Hepatocyte (in vitro differentiated cells): Measurements from ENCODE around the gene SKAP2. TPM values are rescaled to one million over a fixed set of nuclear protein-coding genes. Genes with fewer than 3 reads are reported as not detected.
A peak's percentile ranks its signal among the peaks of the same experiment; 100 is the strongest.

ENCODE experiments used
- DNase-seq: peaks from one replicate; pipeline ENCODE4 v3.0.0-alpha.2; 2016; ENCODE audit warnings: low spot score
- H2AFZ ChIP-seq: fragments of 200-600 bp; sonication (generic); 2 replicates; pipeline ENCODE4 v1.6.0; 2016; ENCODE audit warnings: antibody characterized with exemption, mild to moderate bottlenecking
- H3K27ac ChIP-seq: fragments of 200-600 bp; sonication (generic); 2 replicates; pipeline ENCODE4 v1.5.1; 2016; ENCODE audit warnings: mild to moderate bottlenecking
- H3K27me3 ChIP-seq: fragments of 200-600 bp; sonication (generic); 2 replicates; pipeline ENCODE4 v1.6.1; 2016
- H3K36me3 ChIP-seq: fragments of 200-600 bp; sonication (generic); replicated peaks from 2 replicates; pipeline ENCODE4 v1.5.1; 2016; ENCODE audit warnings: low read depth; ENCODE audit not compliant: insufficient read depth
- H3K4me1 ChIP-seq: fragments of 200-600 bp; sonication (generic); 2 replicates; pipeline ENCODE4 v1.5.1; 2016; ENCODE audit warnings: mild to moderate bottlenecking, moderate library complexity; ENCODE audit not compliant: insufficient read depth
- H3K4me2 ChIP-seq: fragments of 200-600 bp; sonication (generic); 2 replicates; pipeline ENCODE4 v1.6.0; 2016
- H3K4me3 ChIP-seq: fragments of 200-600 bp; sonication (generic); 2 replicates; pipeline ENCODE4 v1.5.1; 2016; ENCODE audit warnings: mild to moderate bottlenecking
- H3K79me2 ChIP-seq: fragments of 200-600 bp; sonication (generic); 2 replicates; pipeline ENCODE4 v1.6.0; 2017; ENCODE audit warnings: mild to moderate bottlenecking
- H3K9me2 ChIP-seq: fragments of 200-600 bp; sonication (generic); replicated peaks from 2 replicates; pipeline ENCODE4 v1.6.0; 2017; ENCODE audit warnings: mild to moderate bottlenecking; ENCODE audit not compliant: insufficient read depth
- H3K9me3 ChIP-seq: fragments of 200-600 bp; sonication (generic); 2 replicates; pipeline ENCODE4 v1.5.1; 2016; ENCODE audit warnings: low read depth, mild to moderate bottlenecking
- H4K20me1 ChIP-seq: fragments of 200-600 bp; sonication (generic); 2 replicates; pipeline ENCODE4 v1.6.0; 2016; ENCODE audit warnings: mild to moderate bottlenecking; ENCODE audit not compliant: insufficient read depth, poor library complexity, severe bottlenecking
- EZH2 ChIP-seq: fragments of 200-600 bp; sonication (generic); IDR thresholded peaks from 2 replicates; pipeline ENCODE4 v1.6.1; 2016; ENCODE audit warnings: antibody characterized with exemption, mild to moderate bottlenecking, borderline replicate concordance
- EZH2phosphoT487 ChIP-seq: fragments of 200-600 bp; sonication (generic); IDR thresholded peaks from one replicate; pipeline ENCODE4 v1.6.1; 2018; ENCODE audit warnings: antibody characterized with exemption, mild to moderate bottlenecking, low read depth, moderate library complexity; ENCODE audit not compliant: unreplicated experiment, severe bottlenecking
- WGBS: methylation state at CpG from one replicate; pipeline ENCODE4 v1.1.6; 2016; ENCODE audit warnings: low lambda C conversion rate; ENCODE audit errors: missing lambda C conversion rate; 5-methylcytosine and 5-hydroxymethylcytosine counted together
- polyA plus RNA-seq: library from polyadenylated mRNA; unstranded; fragments of >200 nt; fragmentation: Nextera tagmentation; extraction: Ambion mirVana; gene quantifications from 2 replicates; pipeline ENCODE4 v1.2.1, GENCODE V29; 2016
- total RNA-seq: library from RNA; depleted of rRNA; stranded (reverse); fragments of >200 nt; gene quantifications from 2 replicates; pipeline ENCODE4 v1.2.3, GENCODE V29; 2014
- TF ChIP-seq, protein P1 (sequence below): fragments of 200-600 bp; sonication (generic); IDR thresholded peaks from 2 replicates; pipeline ENCODE4 v1.5.1; 2016; ENCODE audit warnings: antibody characterized with exemption, mild to moderate bottlenecking; ENCODE audit not compliant: poor library complexity

Gene SKAP2
- total and polyA plus RNA-seq, 2 experiments from 2014 or later: 8.4 to 13.5 TPM

DNA sequence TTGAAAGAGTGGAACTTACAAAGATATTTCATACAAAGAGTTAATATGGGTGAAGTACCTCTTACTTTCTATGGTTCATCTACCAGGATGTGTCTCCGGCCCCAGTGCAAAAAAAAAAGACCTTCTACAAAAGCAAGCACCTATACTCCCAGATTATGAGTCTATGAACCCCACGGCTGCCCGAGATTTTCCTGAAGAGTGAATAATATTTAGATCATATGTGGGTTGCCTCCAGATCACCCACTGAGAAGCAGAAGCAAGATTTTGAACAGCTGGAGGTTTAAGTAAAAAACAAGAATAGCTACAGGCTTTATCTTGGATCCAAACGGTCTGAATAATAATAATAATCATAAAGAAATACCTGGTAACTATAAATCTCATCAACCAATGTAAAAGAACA lies 207.7 kb downstream of the SKAP2 start:
- H3K9me3 ChIP-seq: no peaks in the 10 kb centered on the region
- H3K4me3 ChIP-seq: no peak overlapping the region
- WGBS: 66% methylated on average over 4 of the region's 4 CpGs
- no peaks in the 10 kb centered on the region for H4K20me1 ChIP-seq
- H3K27me3 ChIP-seq: peaks cover 50% of the 10 kb centered on the region
- H3K36me3 ChIP-seq: no peaks in the 10 kb centered on the region
- no peak for DNase-seq
- no peak overlapping the region for H3K4me2 ChIP-seq
- TF ChIP-seq, protein P1, sequence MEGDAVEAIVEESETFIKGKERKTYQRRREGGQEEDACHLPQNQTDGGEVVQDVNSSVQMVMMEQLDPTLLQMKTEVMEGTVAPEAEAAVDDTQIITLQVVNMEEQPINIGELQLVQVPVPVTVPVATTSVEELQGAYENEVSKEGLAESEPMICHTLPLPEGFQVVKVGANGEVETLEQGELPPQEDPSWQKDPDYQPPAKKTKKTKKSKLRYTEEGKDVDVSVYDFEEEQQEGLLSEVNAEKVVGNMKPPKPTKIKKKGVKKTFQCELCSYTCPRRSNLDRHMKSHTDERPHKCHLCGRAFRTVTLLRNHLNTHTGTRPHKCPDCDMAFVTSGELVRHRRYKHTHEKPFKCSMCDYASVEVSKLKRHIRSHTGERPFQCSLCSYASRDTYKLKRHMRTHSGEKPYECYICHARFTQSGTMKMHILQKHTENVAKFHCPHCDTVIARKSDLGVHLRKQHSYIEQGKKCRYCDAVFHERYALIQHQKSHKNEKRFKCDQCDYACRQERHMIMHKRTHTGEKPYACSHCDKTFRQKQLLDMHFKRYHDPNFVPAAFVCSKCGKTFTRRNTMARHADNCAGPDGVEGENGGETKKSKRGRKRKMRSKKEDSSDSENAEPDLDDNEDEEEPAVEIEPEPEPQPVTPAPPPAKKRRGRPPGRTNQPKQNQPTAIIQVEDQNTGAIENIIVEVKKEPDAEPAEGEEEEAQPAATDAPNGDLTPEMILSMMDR: no peak
- no peaks in the 10 kb centered on the region for H3K79me2 ChIP-seq
- no peaks in the 10 kb centered on the region for H3K9me2 ChIP-seq
- H3K4me1 ChIP-seq: no peaks in the 10 kb centered on the region
- no peak overlapping the region for H3K27ac ChIP-seq
- no peak overlapping the region for H2AFZ ChIP-seq

DNA sequence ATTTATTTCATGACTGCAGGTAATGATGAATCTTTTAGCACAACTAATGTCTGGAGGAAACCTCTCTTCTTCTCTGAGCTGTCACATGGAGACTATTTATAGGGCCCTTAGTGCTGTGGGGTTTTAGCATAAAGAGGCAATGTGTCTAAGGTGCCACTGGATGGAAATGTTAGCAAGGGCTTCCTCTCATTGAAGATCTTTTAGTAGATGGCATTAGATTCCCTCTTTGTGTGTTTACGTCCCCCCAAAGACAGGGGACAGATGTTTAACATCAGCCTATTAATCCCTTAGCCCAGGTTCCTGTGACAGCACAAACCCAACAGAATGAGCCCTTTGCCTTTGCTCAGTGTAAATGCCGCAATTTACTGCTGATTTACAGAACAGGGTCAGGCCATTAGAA lies 208.6 kb downstream of the SKAP2 start:
- Histone ChIP-seq H4K20me1 (no peaks in the 10 kb centered on the region), H3K9me3 (no peaks in the 10 kb centered on the region), H3K27ac (no peak overlapping the region), H3K79me2 (no peaks in the 10 kb centered on the region), H3K9me2 (no peaks in the 10 kb centered on the region), H3K36me3 (no peaks in the 10 kb centered on the region), H3K4me2 (no peak overlapping the region), H3K27me3 (peaks cover 50% of the 10 kb centered on the region), H3K4me1 (no peaks in the 10 kb centered on the region), H2AFZ (no peak overlapping the region), H3K4me3 (no peak overlapping the region)
- DNase-seq: no peak
- WGBS: 47% methylated on average over 2 of the region's 2 CpGs
- TF ChIP-seq EZH2 (no peak), EZH2phosphoT487 (no peak)
- TF ChIP-seq, protein P1: no peak

DNA sequence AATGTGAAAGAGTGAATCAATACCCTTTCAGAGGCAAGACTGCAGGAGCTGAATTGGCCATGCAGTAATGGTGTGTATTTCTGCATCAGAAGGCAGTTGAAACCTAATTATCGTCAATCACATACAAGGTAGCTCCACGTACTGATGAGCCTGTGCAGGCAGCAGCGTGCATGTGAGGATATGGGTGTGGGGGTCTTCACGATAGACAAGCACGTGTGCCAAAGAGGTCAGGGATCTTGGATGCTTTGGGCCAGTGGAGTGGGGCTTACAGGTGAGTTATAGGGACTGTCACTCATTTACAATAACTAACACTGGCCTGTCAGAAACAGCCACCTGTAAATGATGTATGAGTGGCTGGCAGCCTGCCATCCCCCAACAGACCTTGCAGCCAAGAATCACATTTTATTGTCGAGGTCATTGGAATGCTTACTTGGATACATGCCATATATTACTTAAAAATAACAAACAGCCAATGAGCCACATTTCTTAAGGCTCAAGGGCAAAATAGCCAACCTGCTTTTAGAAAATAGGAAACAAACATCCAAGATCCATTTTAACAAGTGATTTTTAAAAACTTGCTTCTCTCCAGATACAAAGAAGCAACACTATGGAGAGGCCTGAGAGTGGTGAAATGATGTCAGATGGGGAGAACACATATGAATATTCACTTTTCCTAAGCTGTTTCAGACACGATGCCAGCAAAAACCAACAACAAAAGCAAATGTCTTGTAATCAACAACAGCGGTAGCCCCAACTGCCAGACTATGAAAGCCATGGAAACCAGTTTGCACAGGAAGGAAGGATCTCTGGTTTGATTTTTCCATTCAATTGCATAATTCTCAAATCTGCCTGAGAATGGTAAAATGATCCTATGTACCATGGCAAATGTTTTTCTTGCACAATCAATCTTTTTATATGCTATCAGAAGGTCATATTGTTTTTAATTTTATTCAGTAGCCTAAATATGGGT lies 210.7 kb downstream of the SKAP2 start:
- H2AFZ ChIP-seq: no peak overlapping the region
- TF ChIP-seq EZH2: no peak
- TF ChIP-seq, protein P1: no peak
- TF ChIP-seq EZH2phosphoT487: no peak
- H4K20me1 ChIP-seq: no peaks in the 10 kb centered on the region
- H3K4me1 ChIP-seq: no peaks in the 10 kb centered on the region
- H3K9me2 ChIP-seq: no peaks in the 10 kb centered on the region
- no peaks in the 10 kb centered on the region for H3K36me3 ChIP-seq
- DNase-seq: peak; percentile 9
- no peak overlapping the region for H3K4me3 ChIP-seq
- H3K79me2 ChIP-seq: no peaks in the 10 kb centered on the region
- no peak overlapping the region for H3K4me2 ChIP-seq
- H3K27ac ChIP-seq: no peak overlapping the region
- peaks cover 39% of the 10 kb centered on the region for H3K27me3 ChIP-seq
- no peaks in the 10 kb centered on the region for H3K9me3 ChIP-seq
- 73% methylated on average over 8 of the region's 8 CpGs for WGBS
